GM11168 (cell line): ENCODE measurements around the gene RNH1.

Source experiments
- in situ Hi-C: fragments of 300-500 bp; cut with MboI; formaldehyde crosslinking; loops from one replicate; pipeline ENCODE4 v1.12.0; 2022; ENCODE audit warnings: low sequenced_read_pairs; ENCODE audit not compliant: unreplicated experiment

Gene RNH1

GRCh38 chr11:446891-447290, 60.2 kb downstream of the RNH1 start:
- in situ Hi-C loops, result no loop called here

- in situ Hi-C loops, result no loop called here
These were observed 61.1 kb downstream of the RNH1 start for GRCh38 chr11:445765-446588.
